C4-2B (cell line): ENCODE results near the gene CDC26.

Source experiments
- ZFX ChIP-seq: fragments of 450-650 bp; IDR thresholded peaks from 2 replicates; pipeline ENCODE4 v1.6.1; 2017
- TF ChIP-seq, protein P1 (sequence below): fragments of 450-650 bp; conservative IDR thresholded peaks from 2 replicates; pipeline ENCODE4 v1.5.1; 2017; ENCODE audit warnings: mild to moderate bottlenecking

GRCh38 chr9:113228130-113228665 lies 47.2 kb downstream of the CDC26 start:
- TF ChIP-seq, protein P1, sequence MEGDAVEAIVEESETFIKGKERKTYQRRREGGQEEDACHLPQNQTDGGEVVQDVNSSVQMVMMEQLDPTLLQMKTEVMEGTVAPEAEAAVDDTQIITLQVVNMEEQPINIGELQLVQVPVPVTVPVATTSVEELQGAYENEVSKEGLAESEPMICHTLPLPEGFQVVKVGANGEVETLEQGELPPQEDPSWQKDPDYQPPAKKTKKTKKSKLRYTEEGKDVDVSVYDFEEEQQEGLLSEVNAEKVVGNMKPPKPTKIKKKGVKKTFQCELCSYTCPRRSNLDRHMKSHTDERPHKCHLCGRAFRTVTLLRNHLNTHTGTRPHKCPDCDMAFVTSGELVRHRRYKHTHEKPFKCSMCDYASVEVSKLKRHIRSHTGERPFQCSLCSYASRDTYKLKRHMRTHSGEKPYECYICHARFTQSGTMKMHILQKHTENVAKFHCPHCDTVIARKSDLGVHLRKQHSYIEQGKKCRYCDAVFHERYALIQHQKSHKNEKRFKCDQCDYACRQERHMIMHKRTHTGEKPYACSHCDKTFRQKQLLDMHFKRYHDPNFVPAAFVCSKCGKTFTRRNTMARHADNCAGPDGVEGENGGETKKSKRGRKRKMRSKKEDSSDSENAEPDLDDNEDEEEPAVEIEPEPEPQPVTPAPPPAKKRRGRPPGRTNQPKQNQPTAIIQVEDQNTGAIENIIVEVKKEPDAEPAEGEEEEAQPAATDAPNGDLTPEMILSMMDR, result no peak
- no peak for TF ChIP-seq ZFX
